T-helper 2 cell treated with Interferon-gamma antibody and Interleukin-4, amounts not matched to agents 5 μg/mL and 100 μg/mL, for 36 hours (primary cell): ENCODE measurements around the gene SULF2.

Experiments
- DNase-seq: peaks from one replicate; pipeline ENCODE4 v3.0.0; 2021; ENCODE audit warnings: low spot score
- H3K27ac Mint-ChIP-seq: one replicate; pipeline ENCODE4 v1.8.0; 2021; ENCODE audit warnings: mild to moderate bottlenecking, mixed read lengths
- H3K27me3 Mint-ChIP-seq: one replicate; pipeline ENCODE4 v1.8.0; 2021; ENCODE audit warnings: low read depth, mixed read lengths
- H3K36me3 Mint-ChIP-seq: one replicate; pipeline ENCODE4 v1.8.0; 2021; ENCODE audit warnings: low read depth, mixed read lengths
- H3K4me1 Mint-ChIP-seq: one replicate; pipeline ENCODE4 v1.8.0; 2021; ENCODE audit warnings: low read depth, mixed read lengths
- H3K4me3 Mint-ChIP-seq: one replicate; pipeline ENCODE4 v1.8.0; 2022; ENCODE audit warnings: mild to moderate bottlenecking, moderate library complexity, mixed read lengths
- H3K9me3 Mint-ChIP-seq: one replicate; pipeline ENCODE4 v1.8.0; 2021; ENCODE audit warnings: mixed read lengths

Gene SULF2

DNA sequence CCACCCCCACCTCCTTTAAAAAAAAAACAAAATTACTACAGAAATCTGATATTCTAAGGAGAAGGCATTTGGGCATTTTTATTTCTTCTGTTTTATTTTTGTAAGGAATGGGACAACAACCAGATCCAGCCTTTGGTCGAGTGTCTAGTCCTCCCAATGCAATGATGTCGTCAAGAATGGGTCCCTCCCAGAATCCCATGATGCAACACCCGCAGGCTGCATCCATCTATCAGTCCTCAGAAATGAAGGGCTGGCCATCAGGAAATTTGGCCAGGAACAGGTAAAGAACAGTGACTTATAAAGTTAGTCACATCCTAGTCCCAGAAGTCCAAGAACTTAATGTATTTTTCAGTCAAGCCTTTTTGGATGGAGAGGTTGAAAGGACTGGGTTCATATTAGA is 133.0 kb downstream of the SULF2 start:
- Mint-ChIP-seq H3K9me3 (no peaks in the 10 kb centered on the region), H3K27me3 (no peaks in the 10 kb centered on the region), H3K4me3 (no peak overlapping the region), H3K36me3 (peaks cover 61% of the 10 kb centered on the region), H3K27ac (no peak overlapping the region), H3K4me1 (peaks cover 4% of the 10 kb centered on the region)
- DNase-seq, result no peak

GRCh38 chr20:47648943-47649342 is 136.3 kb downstream of the SULF2 start:
- DNase-seq, result no peak
- no peak overlapping the region for H3K27ac Mint-ChIP-seq

GRCh38 chr20:47647994-47648393 is 137.3 kb downstream of the SULF2 start:
- Mint-ChIP-seq H3K9me3 (no peaks in the 10 kb centered on the region), H3K27me3 (no peaks in the 10 kb centered on the region), H3K4me3 (no peak overlapping the region), H3K36me3 (peaks cover 65% of the 10 kb centered on the region), H3K4me1 (peaks cover 6% of the 10 kb centered on the region), H3K27ac (no peak overlapping the region)
- no peak for DNase-seq

More at GRCh38 chr20:47648943-47649342, 136.3 kb downstream of the SULF2 start:
- no peaks in the 10 kb centered on the region for H3K27me3 Mint-ChIP-seq
- no peaks in the 10 kb centered on the region for H3K9me3 Mint-ChIP-seq
- no peak overlapping the region for H3K4me3 Mint-ChIP-seq
- peaks cover 6% of the 10 kb centered on the region for H3K4me1 Mint-ChIP-seq
- H3K36me3 Mint-ChIP-seq, result peaks cover 64% of the 10 kb centered on the region

DNA sequence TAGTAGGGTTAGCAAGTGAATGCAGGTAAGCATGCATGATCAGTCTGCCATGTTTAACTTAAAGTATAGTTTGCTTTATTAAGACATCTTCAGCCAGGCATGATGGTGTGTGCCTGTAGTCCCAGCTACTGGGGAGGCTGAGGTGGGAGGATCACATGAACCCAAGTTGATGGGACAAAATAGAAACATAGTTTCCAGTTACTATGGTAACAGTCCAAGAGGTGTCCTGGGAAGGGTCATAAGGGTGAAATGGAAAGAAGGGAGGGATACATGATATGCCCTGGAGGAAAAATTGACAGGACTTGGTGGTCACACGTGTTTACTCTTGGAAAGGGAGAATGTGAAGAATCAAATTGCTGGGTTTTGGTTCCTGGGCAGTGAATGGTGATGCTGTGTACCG is 139.6 kb downstream of the SULF2 start:
- peaks cover 63% of the 10 kb centered on the region for H3K36me3 Mint-ChIP-seq
- H3K4me1 Mint-ChIP-seq, result peaks cover 6% of the 10 kb centered on the region
- no peaks in the 10 kb centered on the region for H3K9me3 Mint-ChIP-seq
- no peak for DNase-seq
- H3K27me3 Mint-ChIP-seq, result no peaks in the 10 kb centered on the region
- no peak overlapping the region for H3K4me3 Mint-ChIP-seq
- H3K27ac Mint-ChIP-seq, result peak overlapping the region; percentile 16

GRCh38 chr20:47642624-47643023 is 142.7 kb downstream of the SULF2 start:
- Mint-ChIP-seq H3K27ac (no peak overlapping the region), H3K27me3 (no peaks in the 10 kb centered on the region), H3K4me3 (no peak overlapping the region), H3K36me3 (peaks cover 66% of the 10 kb centered on the region), H3K4me1 (peaks cover 6% of the 10 kb centered on the region), H3K9me3 (no peaks in the 10 kb centered on the region)
- no peak for DNase-seq

DNA sequence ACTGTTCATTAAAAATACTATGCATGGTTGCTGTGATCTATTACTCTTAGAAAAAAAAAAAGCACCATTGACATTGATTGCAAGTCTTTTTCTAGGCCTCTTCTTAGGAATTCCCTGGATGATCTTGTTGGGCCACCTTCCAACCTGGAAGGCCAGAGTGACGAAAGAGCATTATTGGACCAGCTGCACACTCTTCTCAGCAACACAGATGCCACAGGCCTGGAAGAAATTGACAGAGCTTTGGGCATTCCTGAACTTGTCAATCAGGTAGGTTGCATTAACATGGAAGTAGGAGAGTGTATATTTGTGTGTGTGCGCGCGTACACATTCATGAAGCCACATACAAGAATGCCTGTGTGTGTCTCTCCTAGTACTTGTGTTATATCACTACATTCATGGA is 143.2 kb downstream of the SULF2 start:
- no peaks in the 10 kb centered on the region for H3K9me3 Mint-ChIP-seq
- H3K4me3 Mint-ChIP-seq, result no peak overlapping the region
- no peak overlapping the region for H3K27ac Mint-ChIP-seq
- peaks cover 6% of the 10 kb centered on the region for H3K4me1 Mint-ChIP-seq
- peaks cover 70% of the 10 kb centered on the region for H3K36me3 Mint-ChIP-seq
- no peak for DNase-seq
- no peaks in the 10 kb centered on the region for H3K27me3 Mint-ChIP-seq

DNA sequence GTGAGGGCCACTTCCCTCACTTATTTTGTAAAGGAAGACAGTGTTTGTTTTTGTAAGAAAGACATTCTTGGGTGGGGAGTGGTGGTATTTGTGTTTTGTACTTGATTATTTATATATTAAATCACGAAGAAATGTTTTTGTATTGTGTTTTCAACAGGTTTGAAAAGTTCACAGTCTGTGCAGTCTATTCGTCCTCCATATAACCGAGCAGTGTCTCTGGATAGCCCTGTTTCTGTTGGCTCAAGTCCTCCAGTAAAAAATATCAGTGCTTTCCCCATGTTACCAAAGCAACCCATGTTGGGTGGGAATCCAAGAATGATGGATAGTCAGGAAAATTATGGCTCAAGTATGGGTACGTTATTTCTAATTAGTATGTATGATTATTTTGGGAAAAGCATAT is 146.4 kb downstream of the SULF2 start:
- no peak for DNase-seq
- H3K9me3 Mint-ChIP-seq, result no peaks in the 10 kb centered on the region
- H3K27me3 Mint-ChIP-seq, result no peaks in the 10 kb centered on the region
- H3K27ac Mint-ChIP-seq, result no peak overlapping the region
- no peak overlapping the region for H3K4me3 Mint-ChIP-seq
- no peaks in the 10 kb centered on the region for H3K4me1 Mint-ChIP-seq
- peaks cover 65% of the 10 kb centered on the region for H3K36me3 Mint-ChIP-seq

DNA sequence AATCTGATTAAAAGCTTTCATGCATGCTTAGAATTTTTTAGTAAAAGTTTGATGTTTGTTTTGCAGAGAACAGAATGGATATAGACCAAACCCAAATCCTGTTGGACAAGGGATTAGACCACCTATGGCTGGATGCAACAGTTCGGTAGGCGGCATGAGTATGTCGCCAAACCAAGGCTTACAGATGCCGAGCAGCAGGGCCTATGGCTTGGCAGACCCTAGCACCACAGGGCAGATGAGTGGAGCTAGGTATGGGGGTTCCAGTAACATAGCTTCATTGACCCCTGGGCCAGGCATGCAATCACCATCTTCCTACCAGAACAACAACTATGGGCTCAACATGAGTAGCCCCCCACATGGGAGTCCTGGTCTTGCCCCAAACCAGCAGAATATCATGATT is 150.0 kb downstream of the SULF2 start:
- H3K36me3 Mint-ChIP-seq, result peaks cover 62% of the 10 kb centered on the region
- no peaks in the 10 kb centered on the region for H3K4me1 Mint-ChIP-seq
- no peak overlapping the region for H3K4me3 Mint-ChIP-seq
- no peak for DNase-seq
- H3K27me3 Mint-ChIP-seq, result no peaks in the 10 kb centered on the region
- H3K9me3 Mint-ChIP-seq, result no peaks in the 10 kb centered on the region
- H3K27ac Mint-ChIP-seq, result no peak overlapping the region

GRCh38 chr20:47631078-47631477 is 154.2 kb downstream of the SULF2 start:
- Mint-ChIP-seq H3K27me3 (no peaks in the 10 kb centered on the region), H3K9me3 (no peaks in the 10 kb centered on the region), H3K27ac (no peak overlapping the region), H3K4me1 (peaks cover 4% of the 10 kb centered on the region), H3K4me3 (no peak overlapping the region), H3K36me3 (peaks cover 57% of the 10 kb centered on the region)
- DNase-seq, result no peak

GRCh38 chr20:47629907-47630306 is 155.4 kb downstream of the SULF2 start:
- H3K27ac Mint-ChIP-seq, result no peak overlapping the region
- peaks cover 58% of the 10 kb centered on the region for H3K36me3 Mint-ChIP-seq
- no peak for DNase-seq
- H3K27me3 Mint-ChIP-seq, result no peaks in the 10 kb centered on the region
- H3K4me1 Mint-ChIP-seq, result peaks cover 6% of the 10 kb centered on the region
- no peak overlapping the region for H3K4me3 Mint-ChIP-seq
- no peaks in the 10 kb centered on the region for H3K9me3 Mint-ChIP-seq

- peaks cover 58% of the 10 kb centered on the region for H3K36me3 Mint-ChIP-seq
- no peak overlapping the region for H3K4me3 Mint-ChIP-seq
- no peak overlapping the region for H3K27ac Mint-ChIP-seq
- no peaks in the 10 kb centered on the region for H3K9me3 Mint-ChIP-seq
- peaks cover 17% of the 10 kb centered on the region for H3K4me1 Mint-ChIP-seq
- no peaks in the 10 kb centered on the region for H3K27me3 Mint-ChIP-seq
- no peak for DNase-seq
Observed at GRCh38 chr20:47627540-47627939, 157.7 kb downstream of the SULF2 start.

- peaks cover 29% of the 10 kb centered on the region for H3K4me1 Mint-ChIP-seq
- no peaks in the 10 kb centered on the region for H3K27me3 Mint-ChIP-seq
- no peak for DNase-seq
- no peak overlapping the region for H3K27ac Mint-ChIP-seq
- no peaks in the 10 kb centered on the region for H3K9me3 Mint-ChIP-seq
- peaks cover 44% of the 10 kb centered on the region for H3K36me3 Mint-ChIP-seq
- no peak overlapping the region for H3K4me3 Mint-ChIP-seq
Observed at GRCh38 chr20:47623206-47623605, 162.1 kb downstream of the SULF2 start.

- Mint-ChIP-seq H3K27me3 (no peaks in the 10 kb centered on the region), H3K36me3 (peaks cover 39% of the 10 kb centered on the region), H3K27ac (peak overlapping the region; percentile 33), H3K4me1 (peaks cover 30% of the 10 kb centered on the region), H3K9me3 (no peaks in the 10 kb centered on the region), H3K4me3 (no peak overlapping the region)
- DNase-seq, result no peak
Observed at GRCh38 chr20:47622118-47622665, 163.1 kb downstream of the SULF2 start.

GRCh38 chr20:47620808-47621805 is 164.2 kb downstream of the SULF2 start:
- Mint-ChIP-seq H3K27ac (peak overlapping the region; percentile 39), H3K27me3 (no peaks in the 10 kb centered on the region), H3K36me3 (peaks cover 36% of the 10 kb centered on the region), H3K9me3 (no peaks in the 10 kb centered on the region), H3K4me3 (no peak overlapping the region), H3K4me1 (peaks cover 37% of the 10 kb centered on the region)
- no peak for DNase-seq
